Bronchial epithelial cell (primary cell): ENCODE measurements around the gene PDLIM1. TPM values are rescaled to one million over a fixed set of nuclear protein-coding genes. Genes with fewer than 3 reads are reported as not detected.

Experiments used
- DNase-seq: peaks from one replicate; pipeline ENCODE4 v3.0.0-alpha.2; 2010; ENCODE audit warnings: low read depth
- FAIRE-seq: peaks from 2 replicates; lab custom pipeline; 2011; peaks lifted over from hg19 to GRCh38; lab: Jason Lieb, UNC
- H3K27me3 ChIP-seq: 2 replicates; pipeline ENCODE4 v1.5.1; 2011; ENCODE audit warnings: low read length; ENCODE audit not compliant: control insufficient read depth, insufficient read depth
- H3K36me3 ChIP-seq: 2 replicates; pipeline ENCODE4 v1.5.1; 2011; ENCODE audit warnings: low read length; ENCODE audit not compliant: control insufficient read depth, insufficient read depth
- H3K4me3 ChIP-seq: 2 replicates; pipeline ENCODE4 v1.5.1; 2011; ENCODE audit warnings: mild to moderate bottlenecking, low read depth, low read length, control low read depth
- total RNA-seq: library from RNA; depleted of rRNA; stranded (reverse); fragments of >200 nt; gene quantifications from 2 replicates; pipeline ENCODE4 v1.2.1, GENCODE V29; 2014
- TF ChIP-seq, protein P1 (sequence below): IDR thresholded peaks from 2 replicates; pipeline ENCODE4 v1.5.1; 2011; ENCODE audit warnings: mild to moderate bottlenecking, moderate library complexity, low read length, control low read depth, inconsistent platforms; ENCODE audit not compliant: insufficient read depth, severe bottlenecking

The PDLIM1 gene
- total RNA-seq, 1 donor from 2014 or later: 19.2 TPM

DNA sequence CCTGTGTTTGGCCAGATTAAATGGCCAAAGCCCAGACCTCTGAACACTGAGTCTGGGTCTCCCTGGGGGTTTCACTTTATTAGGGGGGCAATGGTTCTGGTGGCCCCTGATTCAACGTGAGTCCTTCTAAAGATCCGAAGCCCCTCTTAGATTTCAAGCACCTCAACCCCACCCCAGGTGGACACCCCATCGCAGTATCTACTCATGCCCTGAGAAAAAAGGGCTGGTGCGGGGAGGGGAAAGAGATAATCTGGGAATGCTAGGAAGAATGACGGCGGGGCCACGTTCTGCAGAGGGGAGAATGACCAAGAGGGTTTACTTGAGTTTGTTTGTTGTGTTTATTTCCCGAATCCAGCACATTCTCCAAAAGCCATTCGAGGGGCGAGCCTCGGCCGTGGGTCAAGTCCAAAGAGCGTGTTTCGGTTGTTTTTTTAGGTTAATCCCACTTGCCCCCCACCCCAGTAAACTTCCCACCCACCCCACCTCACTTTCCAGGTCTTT lies 832 bp downstream of the PDLIM1 start:
- H3K36me3 ChIP-seq: peaks cover 3% of the 10 kb centered on the region
- no peak for FAIRE-seq
- TF ChIP-seq, protein P1, sequence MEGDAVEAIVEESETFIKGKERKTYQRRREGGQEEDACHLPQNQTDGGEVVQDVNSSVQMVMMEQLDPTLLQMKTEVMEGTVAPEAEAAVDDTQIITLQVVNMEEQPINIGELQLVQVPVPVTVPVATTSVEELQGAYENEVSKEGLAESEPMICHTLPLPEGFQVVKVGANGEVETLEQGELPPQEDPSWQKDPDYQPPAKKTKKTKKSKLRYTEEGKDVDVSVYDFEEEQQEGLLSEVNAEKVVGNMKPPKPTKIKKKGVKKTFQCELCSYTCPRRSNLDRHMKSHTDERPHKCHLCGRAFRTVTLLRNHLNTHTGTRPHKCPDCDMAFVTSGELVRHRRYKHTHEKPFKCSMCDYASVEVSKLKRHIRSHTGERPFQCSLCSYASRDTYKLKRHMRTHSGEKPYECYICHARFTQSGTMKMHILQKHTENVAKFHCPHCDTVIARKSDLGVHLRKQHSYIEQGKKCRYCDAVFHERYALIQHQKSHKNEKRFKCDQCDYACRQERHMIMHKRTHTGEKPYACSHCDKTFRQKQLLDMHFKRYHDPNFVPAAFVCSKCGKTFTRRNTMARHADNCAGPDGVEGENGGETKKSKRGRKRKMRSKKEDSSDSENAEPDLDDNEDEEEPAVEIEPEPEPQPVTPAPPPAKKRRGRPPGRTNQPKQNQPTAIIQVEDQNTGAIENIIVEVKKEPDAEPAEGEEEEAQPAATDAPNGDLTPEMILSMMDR: no peak
- no peak for DNase-seq
- H3K4me3 ChIP-seq: peak overlapping the region; percentile 83
- no peaks in the 10 kb centered on the region for H3K27me3 ChIP-seq

DNA sequence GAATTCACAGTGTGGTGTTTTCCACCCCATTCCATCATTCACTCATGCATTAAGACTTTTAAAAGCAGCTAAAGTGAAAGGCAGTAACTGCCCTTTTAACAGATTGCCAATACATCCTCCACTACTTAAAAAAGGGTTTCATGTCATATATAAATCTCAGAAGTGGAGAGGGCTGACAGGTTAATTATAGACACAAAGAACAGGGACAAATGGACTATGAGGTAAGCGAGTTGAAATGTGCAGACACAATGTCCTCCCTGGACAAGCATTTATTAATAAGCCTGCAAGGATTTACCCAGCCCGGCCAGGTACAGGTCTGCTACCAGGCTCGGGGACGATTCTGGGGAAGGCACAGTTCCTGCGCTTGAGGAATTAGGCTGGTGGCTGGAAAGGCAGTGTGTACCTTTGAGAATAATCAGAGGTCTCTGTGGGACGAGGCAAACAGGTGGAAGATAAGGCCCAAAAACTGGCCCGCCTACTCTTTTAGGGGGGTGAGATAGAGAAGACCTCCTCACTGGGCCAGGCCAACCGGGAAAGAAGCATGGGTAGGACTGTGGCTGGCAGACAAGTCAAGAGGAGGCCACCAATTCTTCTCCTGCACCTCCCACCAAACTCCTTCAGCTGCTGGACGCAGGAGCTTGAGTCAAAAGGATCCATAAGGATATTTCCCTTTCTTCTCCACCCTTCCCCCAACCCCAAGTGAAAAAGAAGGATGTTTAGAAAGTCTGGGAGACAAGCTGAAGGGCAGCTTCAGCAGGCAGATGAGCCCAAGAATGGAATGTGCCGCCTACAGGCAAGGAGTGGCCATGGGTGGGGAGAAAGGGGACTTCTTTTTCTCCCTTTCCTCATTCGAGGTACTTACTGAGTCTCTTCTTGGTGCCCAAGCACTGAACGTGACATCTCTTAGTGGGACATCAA lies 1.5 kb downstream of the PDLIM1 start:
- DNase-seq (no peak), FAIRE-seq (no peak)
- TF ChIP-seq, protein P1: peak; percentile 23
- Histone ChIP-seq H3K36me3 (peaks cover 3% of the 10 kb centered on the region), H3K4me3 (peak overlapping the region; percentile 83), H3K27me3 (no peaks in the 10 kb centered on the region)

DNA sequence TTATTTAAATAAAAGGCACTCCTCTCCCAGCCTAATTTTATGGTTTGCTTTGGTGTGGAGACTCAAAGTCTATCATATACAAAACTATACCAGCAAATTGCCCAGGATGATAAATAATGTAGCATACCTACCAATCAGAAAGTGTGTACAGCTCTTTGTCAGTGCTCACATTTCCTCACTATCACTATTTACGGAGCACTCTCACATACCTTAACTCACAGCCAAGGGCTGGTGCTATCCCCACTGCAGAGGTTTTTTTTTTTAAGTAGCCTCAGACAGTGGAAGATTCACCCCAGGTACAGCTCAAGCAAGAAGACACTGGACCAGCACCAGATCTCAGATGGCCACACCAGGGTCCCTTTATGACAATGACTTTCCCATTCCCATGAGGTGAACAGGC lies 2.5 kb downstream of the PDLIM1 start:
- TF ChIP-seq, protein P1: no peak
- Histone ChIP-seq H3K4me3 (peak overlapping the region; percentile 4), H3K27me3 (no peaks in the 10 kb centered on the region), H3K36me3 (peaks cover 3% of the 10 kb centered on the region)
- FAIRE-seq (no peak), DNase-seq (no peak)

GRCh38 chr10:95287281-95287680 lies 3.5 kb downstream of the PDLIM1 start:
- H3K36me3 ChIP-seq: peaks cover 3% of the 10 kb centered on the region
- H3K4me3 ChIP-seq: no peak overlapping the region
- no peak for DNase-seq
- no peaks in the 10 kb centered on the region for H3K27me3 ChIP-seq
- FAIRE-seq: no peak
- TF ChIP-seq, protein P1: no peak

DNA sequence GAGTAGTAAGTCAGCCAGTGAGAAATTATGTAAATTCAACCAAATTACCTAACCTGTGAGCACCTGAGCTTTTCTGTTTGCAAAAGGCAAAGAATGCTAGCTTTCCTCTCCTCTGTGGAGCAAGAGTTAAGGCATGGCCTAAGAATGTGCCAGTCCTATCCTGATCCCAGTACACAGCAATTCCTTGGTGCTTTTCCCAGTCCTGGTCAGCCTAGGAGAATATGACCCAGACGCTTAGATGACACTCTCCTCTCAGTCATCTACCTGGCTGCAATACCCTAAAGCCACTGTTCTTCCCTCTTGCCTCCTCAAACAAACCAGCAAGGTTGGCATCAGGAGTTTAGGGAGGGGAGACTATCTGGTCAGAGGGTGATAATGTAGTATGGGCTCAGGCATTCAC lies 4.1 kb downstream of the PDLIM1 start:
- DNase-seq: no peak
- TF ChIP-seq, protein P1: no peak
- Histone ChIP-seq H3K4me3 (no peak overlapping the region), H3K27me3 (no peaks in the 10 kb centered on the region), H3K36me3 (peaks cover 3% of the 10 kb centered on the region)
- FAIRE-seq: no peak

- TF ChIP-seq, protein P1: no peak
- H3K27me3 ChIP-seq: no peaks in the 10 kb centered on the region
- no peak for FAIRE-seq
- peaks cover 3% of the 10 kb centered on the region for H3K36me3 ChIP-seq
- no peak for DNase-seq
- no peak overlapping the region for H3K4me3 ChIP-seq
Observed at GRCh38 chr10:95285556-95285955, 5.2 kb downstream of the PDLIM1 start.
